Activated naive CD4-positive, alpha-beta T cell treated with anti-CD3 and anti-CD28 coated beads, Interleukin-2, amount 10 ng/mL, durations not matched to agents 7 days and 5 days (primary cell): ENCODE data around the gene PHOX2B.
A peak's percentile ranks its signal among the peaks of the same experiment; 100 is the strongest.

Source experiments
- CTCF ChIA-PET: fragments of 350-600 bp; sonication (Branson Sonifier 250); formaldehyde crosslinking; loops from one replicate; lab custom pipeline; 2021; ENCODE audit warnings: antibody characterized with exemption; lab: Charles Lee
- DNase-seq: peaks from one replicate; pipeline ENCODE4 v3.0.0-alpha.2; 2020
- H3K27ac Mint-ChIP-seq: one replicate; pipeline ENCODE4 v1.8.0; 2021; ENCODE audit warnings: mild to moderate bottlenecking, moderate library complexity, mixed read lengths
- H3K27me3 Mint-ChIP-seq: one replicate; pipeline ENCODE4 v1.8.0; 2021; ENCODE audit warnings: mild to moderate bottlenecking, mixed read lengths
- H3K36me3 Mint-ChIP-seq: one replicate; pipeline ENCODE4 v1.8.0; 2021; ENCODE audit warnings: mixed read lengths
- H3K4me1 Mint-ChIP-seq: one replicate; pipeline ENCODE4 v1.8.0; 2021; ENCODE audit warnings: mixed read lengths
- H3K4me3 Mint-ChIP-seq: one replicate; pipeline ENCODE4 v1.8.0; 2021; ENCODE audit warnings: mild to moderate bottlenecking, moderate library complexity, mixed read lengths
- H3K9me3 Mint-ChIP-seq: one replicate; pipeline ENCODE4 v1.8.0; 2021; ENCODE audit warnings: mixed read lengths

PHOX2B gene

GRCh38 chr4:41748571-41749475 is at the start of gene PHOX2B:
PHOX2B (minus strand) TSS chr4:41748725; CDS start chr4:41748610, 115 bp downstream.
- H3K9me3 Mint-ChIP-seq = peaks cover 3% of the 10 kb centered on the region
- no peak within 1 kb of the TSS for H3K4me3 Mint-ChIP-seq
- CTCF ChIA-PET = interaction anchor here (1.7 kb wide), 1 partner anchor 140 kb away, joined by 4 read pairs; no protein-coding TSS in a partner anchor
- H3K36me3 Mint-ChIP-seq = peaks cover 7% of the 10 kb centered on the region
- DNase-seq = no peak
- no peaks in the 10 kb centered on the region for H3K4me1 Mint-ChIP-seq
- peaks cover 90% of the 10 kb centered on the region for H3K27me3 Mint-ChIP-seq
- H3K27ac Mint-ChIP-seq = peak within 1 kb of the TSS; percentile 49

- CTCF ChIA-PET = no interaction called here
- no peak overlapping the region for H3K4me3 Mint-ChIP-seq
- no peaks in the 10 kb centered on the region for H3K9me3 Mint-ChIP-seq
- no peak overlapping the region for H3K27ac Mint-ChIP-seq
- DNase-seq = no peak
- peaks cover under 1% of the 10 kb centered on the region for H3K27me3 Mint-ChIP-seq
- H3K4me1 Mint-ChIP-seq = no peaks in the 10 kb centered on the region
- no peaks in the 10 kb centered on the region for H3K36me3 Mint-ChIP-seq
Measured at GRCh38 chr4:41797260-41797659, 48.7 kb upstream of the PHOX2B start.

GRCh38 chr4:41796545-41797210 is 48.2 kb upstream of the PHOX2B start:
- no peak for DNase-seq
- H3K27me3 Mint-ChIP-seq = peaks cover 4% of the 10 kb centered on the region
- CTCF ChIA-PET = no interaction called here
- H3K9me3 Mint-ChIP-seq = no peaks in the 10 kb centered on the region
- H3K27ac Mint-ChIP-seq = no peak overlapping the region
- H3K4me1 Mint-ChIP-seq = no peaks in the 10 kb centered on the region
- no peak overlapping the region for H3K4me3 Mint-ChIP-seq
- no peaks in the 10 kb centered on the region for H3K36me3 Mint-ChIP-seq

- DNase-seq = no peak
- Mint-ChIP-seq H3K36me3 (no peaks in the 10 kb centered on the region), H3K27me3 (peaks cover 4% of the 10 kb centered on the region), H3K9me3 (no peaks in the 10 kb centered on the region), H3K27ac (no peak overlapping the region), H3K4me1 (no peaks in the 10 kb centered on the region), H3K4me3 (no peak overlapping the region)
- CTCF ChIA-PET = no interaction called here
Measured at GRCh38 chr4:41795796-41796385, 47.4 kb upstream of the PHOX2B start.

GRCh38 chr4:41792166-41792565 is 43.6 kb upstream of the PHOX2B start:
- DNase-seq = no peak
- H3K27me3 Mint-ChIP-seq = peaks cover 4% of the 10 kb centered on the region
- CTCF ChIA-PET = no interaction called here
- no peaks in the 10 kb centered on the region for H3K9me3 Mint-ChIP-seq
- H3K27ac Mint-ChIP-seq = no peak overlapping the region
- no peak overlapping the region for H3K4me3 Mint-ChIP-seq
- H3K36me3 Mint-ChIP-seq = no peaks in the 10 kb centered on the region
- H3K4me1 Mint-ChIP-seq = no peaks in the 10 kb centered on the region

- Mint-ChIP-seq H3K36me3 (no peaks in the 10 kb centered on the region), H3K27ac (no peak overlapping the region), H3K27me3 (peaks cover 4% of the 10 kb centered on the region), H3K4me1 (no peaks in the 10 kb centered on the region), H3K9me3 (no peaks in the 10 kb centered on the region), H3K4me3 (no peak overlapping the region)
- no peak for DNase-seq
- CTCF ChIA-PET = no interaction called here
Measured at GRCh38 chr4:41791557-41791956, 43.0 kb upstream of the PHOX2B start.

GRCh38 chr4:41787931-41788330 is 39.4 kb upstream of the PHOX2B start:
- Mint-ChIP-seq H3K27ac (no peak overlapping the region), H3K4me1 (no peaks in the 10 kb centered on the region), H3K9me3 (no peaks in the 10 kb centered on the region), H3K4me3 (no peak overlapping the region), H3K36me3 (no peaks in the 10 kb centered on the region), H3K27me3 (peaks cover 4% of the 10 kb centered on the region)
- DNase-seq = no peak
- CTCF ChIA-PET = no interaction called here

- H3K36me3 Mint-ChIP-seq = no peaks in the 10 kb centered on the region
- H3K4me1 Mint-ChIP-seq = no peaks in the 10 kb centered on the region
- no peaks in the 10 kb centered on the region for H3K27me3 Mint-ChIP-seq
- no peak overlapping the region for H3K4me3 Mint-ChIP-seq
- H3K27ac Mint-ChIP-seq = no peak overlapping the region
- CTCF ChIA-PET = no interaction called here
- no peak for DNase-seq
- H3K9me3 Mint-ChIP-seq = no peaks in the 10 kb centered on the region
Measured at GRCh38 chr4:41785665-41786064, 37.1 kb upstream of the PHOX2B start.

- Mint-ChIP-seq H3K4me1 (no peaks in the 10 kb centered on the region), H3K36me3 (no peaks in the 10 kb centered on the region), H3K27me3 (no peaks in the 10 kb centered on the region), H3K4me3 (no peak overlapping the region), H3K27ac (no peak overlapping the region), H3K9me3 (no peaks in the 10 kb centered on the region)
- CTCF ChIA-PET = no interaction called here
- no peak for DNase-seq
Measured at GRCh38 chr4:41784191-41784979, 35.9 kb upstream of the PHOX2B start.

GRCh38 chr4:41776466-41776865 is 27.9 kb upstream of the PHOX2B start:
- no peaks in the 10 kb centered on the region for H3K9me3 Mint-ChIP-seq
- H3K27ac Mint-ChIP-seq = no peak overlapping the region
- H3K4me3 Mint-ChIP-seq = no peak overlapping the region
- H3K27me3 Mint-ChIP-seq = no peaks in the 10 kb centered on the region
- CTCF ChIA-PET = no interaction called here
- H3K4me1 Mint-ChIP-seq = no peaks in the 10 kb centered on the region
- no peaks in the 10 kb centered on the region for H3K36me3 Mint-ChIP-seq
- DNase-seq = no peak

GRCh38 chr4:41763729-41764128 is 15.2 kb upstream of the PHOX2B start:
- Mint-ChIP-seq H3K36me3 (no peaks in the 10 kb centered on the region), H3K27ac (no peak overlapping the region), H3K27me3 (no peaks in the 10 kb centered on the region), H3K4me3 (no peak overlapping the region), H3K4me1 (no peaks in the 10 kb centered on the region), H3K9me3 (no peaks in the 10 kb centered on the region)
- DNase-seq = no peak
- CTCF ChIA-PET = interaction anchor here (0.9 kb wide), 1 partner anchor 125 kb away, joined by 3 read pairs; no protein-coding TSS in a partner anchor

- DNase-seq = no peak
- peaks cover 18% of the 10 kb centered on the region for H3K27me3 Mint-ChIP-seq
- H3K36me3 Mint-ChIP-seq = no peaks in the 10 kb centered on the region
- H3K27ac Mint-ChIP-seq = no peak overlapping the region
- no peaks in the 10 kb centered on the region for H3K4me1 Mint-ChIP-seq
- CTCF ChIA-PET = no interaction called here
- H3K4me3 Mint-ChIP-seq = no peak overlapping the region
- H3K9me3 Mint-ChIP-seq = no peaks in the 10 kb centered on the region
Measured at GRCh38 chr4:41758884-41759283, 10.4 kb upstream of the PHOX2B start.

- CTCF ChIA-PET = no interaction called here
- H3K27me3 Mint-ChIP-seq = peaks cover 24% of the 10 kb centered on the region
- DNase-seq = no peak
- no peak overlapping the region for H3K4me3 Mint-ChIP-seq
- no peaks in the 10 kb centered on the region for H3K36me3 Mint-ChIP-seq
- no peaks in the 10 kb centered on the region for H3K4me1 Mint-ChIP-seq
- H3K27ac Mint-ChIP-seq = no peak overlapping the region
- H3K9me3 Mint-ChIP-seq = no peaks in the 10 kb centered on the region
Measured at GRCh38 chr4:41757521-41758156, 9.1 kb upstream of the PHOX2B start.
